Vagina (tissue), 2 donors: ENCODE measurements around the gene RPP40. TPM values are rescaled to one million over a fixed set of nuclear protein-coding genes. Genes with fewer than 3 reads are reported as not detected.
"Not testable (repeated sequence)": the region's sequence is repeated elsewhere in the genome, so short reads cannot be mapped to it uniquely, and the experiment has no call there.

Experiments
- DNase-seq, 2 donors: peaks; one replicate each; pipeline ENCODE4 v3.0.0-alpha.2; 2017; ENCODE audit errors: extremely low spot score in 2 of 2
- H3K27ac ChIP-seq: fragments of 200-600 bp; sonication (generic); one replicate; pipeline ENCODE4 v1.5.1; 2019
- H3K27me3 ChIP-seq: fragments of 200-600 bp; sonication (generic); one replicate; pipeline ENCODE4 v1.5.1; 2019
- H3K36me3 ChIP-seq, 2 donors: fragments of 200-600 bp; sonication (generic); one replicate each; pipeline ENCODE4 v1.5.1; 2017 to 2019
- H3K4me1 ChIP-seq: fragments of 200-600 bp; sonication (generic); one replicate; pipeline ENCODE4 v1.5.1; 2019
- H3K4me3 ChIP-seq, 2 donors: fragments of 200-600 bp; sonication (generic); 1 replicate in 1 of 2; 2 replicates in 1 of 2; pipeline ENCODE4 v1.5.1; 2016 to 2019
- H3K9me3 ChIP-seq: fragments of 200-600 bp; sonication (generic); one replicate; pipeline ENCODE4 v1.5.1; 2019
- CTCF ChIP-seq, 3 experiments: fragments of 450-650 bp in 2 of 3; fragments of 200-600 bp in 1 of 3; sonication (generic) in 1 of 3; IDR thresholded peaks; one replicate each; pipeline ENCODE4 v1.5.1; 2017 to 2019; ENCODE audit warnings: antibody characterized with exemption in 3 of 3, mild to moderate bottlenecking in 2 of 3, moderate library complexity in 2 of 3
- POLR2A ChIP-seq, 2 donors: fragments of 450-650 bp; IDR thresholded peaks; one replicate each; pipeline ENCODE4 v1.6.1; 2017; ENCODE audit warnings: antibody characterized with exemption in 2 of 2, mild to moderate bottlenecking in 2 of 2, moderate library complexity in 2 of 2
- POLR2AphosphoS5 ChIP-seq, 2 donors: sonication (generic); formaldehyde crosslinking; IDR thresholded peaks; one replicate each; pipeline ENCODE4 v1.9.0; 2017; ENCODE audit warnings: antibody characterized with exemption in 2 of 2, mild to moderate bottlenecking in 2 of 2, low read depth in 1 of 2; ENCODE audit not compliant: insufficient read depth in 1 of 2
- intact Hi-C: fragments of 100-400 bp; cut with DNase I; formaldehyde crosslinking; loops from one replicate; pipeline ENCODE4 v1.15.1; 2023
- total RNA-seq: library from RNA; depleted of rRNA; stranded (reverse); fragments of >200 nt; gene quantifications from one replicate; pipeline ENCODE4 v1.2.3, GENCODE V29; 2016

Gene RPP40
- total RNA-seq, 1 donor from 2014 or later: 4.7 TPM

GRCh38 chr6:5034736-5035135, 30.9 kb upstream of the RPP40 start:
- H3K9me3 ChIP-seq: no peaks in the 10 kb centered on the region
- H3K27ac ChIP-seq: peak overlapping the region; percentile 53
- H3K27me3 ChIP-seq: no peaks in the 10 kb centered on the region
- no peak overlapping the region for H3K4me3 ChIP-seq
- H3K4me1 ChIP-seq: peaks cover 17% of the 10 kb centered on the region
- TF ChIP-seq POLR2AphosphoS5 (IDR thresholded peaks at IDR 0.05; ENCODE audit: insufficient read depth in 1 of 2, low read depth in 1 of 2) (peak in 1 of 2 donors; percentile 55), CTCF (IDR thresholded peaks at IDR 0.05) (no peak)
- intact Hi-C loops: no loop called here
- DNase-seq: peak in 1 of 2 donors; percentile 32
- H3K36me3 ChIP-seq: no peaks in the 10 kb centered on the region

- DNase-seq: peak in 1 of 2 donors; percentile 78
- no peak overlapping the region for H3K27ac ChIP-seq
- TF ChIP-seq CTCF (IDR thresholded peaks at IDR 0.05) (no peak), POLR2A (IDR thresholded peaks at IDR 0.05) (no peak), POLR2AphosphoS5 (IDR thresholded peaks at IDR 0.05; ENCODE audit: insufficient read depth in 1 of 2, low read depth in 1 of 2) (no peak)
- H3K4me1 ChIP-seq: peaks cover 17% of the 10 kb centered on the region
- intact Hi-C loops: no loop called here
- no peak overlapping the region for H3K4me3 ChIP-seq
- no peaks in the 10 kb centered on the region for H3K36me3 ChIP-seq
- no peaks in the 10 kb centered on the region for H3K9me3 ChIP-seq
- H3K27me3 ChIP-seq: no peaks in the 10 kb centered on the region
These were observed 30.5 kb upstream of the RPP40 start for GRCh38 chr6:5034328-5034727.

GRCh38 chr6:5033214-5033904, 29.5 kb upstream of the RPP40 start:
- H3K9me3 ChIP-seq, H3K27me3 ChIP-seq, H3K27ac ChIP-seq, intact Hi-C loops, H3K36me3 ChIP-seq: not testable (repeated sequence)
- H3K4me3 ChIP-seq: peak overlapping the region in 1 of 2 donors; percentile 26
- H3K4me1 ChIP-seq: peaks cover 17% of the 10 kb centered on the region
- DNase-seq: peak in 1 of 2 donors; percentile 37

GRCh38 chr6:5032706-5033105, 28.9 kb upstream of the RPP40 start:
- DNase-seq: peak in 1 of 2 donors; percentile 84
- H3K27me3 ChIP-seq, H3K36me3 ChIP-seq, intact Hi-C loops, H3K27ac ChIP-seq, H3K9me3 ChIP-seq: not testable (repeated sequence)
- Histone ChIP-seq H3K4me1 (peaks cover 17% of the 10 kb centered on the region), H3K4me3 (peak overlapping the region; percentile 26 to 28)

GRCh38 chr6:5031150-5031549, 27.3 kb upstream of the RPP40 start:
- TF ChIP-seq POLR2A (IDR thresholded peaks at IDR 0.05) (no peak), POLR2AphosphoS5 (IDR thresholded peaks at IDR 0.05; ENCODE audit: insufficient read depth in 1 of 2, low read depth in 1 of 2) (no peak), CTCF (IDR thresholded peaks at IDR 0.05) (no peak)
- H3K4me3 ChIP-seq: no peak overlapping the region
- H3K27me3 ChIP-seq: no peaks in the 10 kb centered on the region
- no peaks in the 10 kb centered on the region for H3K9me3 ChIP-seq
- DNase-seq: peak in 1 of 2 donors; percentile 75
- no peaks in the 10 kb centered on the region for H3K36me3 ChIP-seq
- peaks cover 17% of the 10 kb centered on the region for H3K4me1 ChIP-seq
- no peak overlapping the region for H3K27ac ChIP-seq
- intact Hi-C loops: no loop called here

GRCh38 chr6:5030596-5031136, 26.8 kb upstream of the RPP40 start:
- Histone ChIP-seq H3K4me3 (no peak overlapping the region), H3K4me1 (peaks cover 22% of the 10 kb centered on the region), H3K9me3 (no peaks in the 10 kb centered on the region), H3K27ac (no peak overlapping the region), H3K36me3 (no peaks in the 10 kb centered on the region), H3K27me3 (no peaks in the 10 kb centered on the region)
- TF ChIP-seq CTCF (IDR thresholded peaks at IDR 0.05): peak; percentile 46 to 50 (median 50)
- peak in 1 of 2 donors; percentile 28 for TF ChIP-seq POLR2AphosphoS5 (IDR thresholded peaks at IDR 0.05; ENCODE audit: insufficient read depth in 1 of 2, low read depth in 1 of 2)
- no peak for TF ChIP-seq POLR2A (IDR thresholded peaks at IDR 0.05)
- DNase-seq: peak in 1 of 2 donors; percentile 85
- intact Hi-C loops: no loop called here
